Pericardium fibroblast (primary cell): Measurements from ENCODE around the gene NDUFS5. TPM values are rescaled to one million over a fixed set of nuclear protein-coding genes. Genes with fewer than 3 reads are reported as not detected.

Experiments
- total RNA-seq: library from RNA; depleted of rRNA; stranded (reverse); fragments of >200 nt; gene quantifications from 2 replicates; pipeline ENCODE4 v1.2.3, GENCODE V29; 2015

The NDUFS5 gene
- total RNA-seq = 275 and 311 TPM in 2 replicates

GRCh38 chr1:39026051-39026865 lies at the start of gene NDUFS5:
NDUFS5 (plus strand) TSS chr1:39026350; CDS start chr1:39028725, 2,375 bp downstream.

GRCh38 chr1:38990738-38991637 lies 35.2 kb upstream of the NDUFS5 start, which contains the start of gene AKIRIN1:
AKIRIN1 (plus strand) TSS chr1:38991276; CDS start chr1:38991381, 105 bp downstream.

Other genes starting within 250 kb of the NDUFS5 start
- gene RRAGC, start 166.6 kb upstream of the NDUFS5 start, total RNA-seq = 17.2 and 19.9 TPM in 2 replicates
- gene MYCBP, start 153.0 kb upstream of the NDUFS5 start, total RNA-seq = 7.7 and 12.5 TPM in 2 replicates
- gene GJA9, start 144.8 kb upstream of the NDUFS5 start, total RNA-seq = not detected in 2 replicates
- under 0.01 TPM in 1 of 2 replicates, not detected in the other for gene RHBDL2, start 84.5 kb upstream of the NDUFS5 start, total RNA-seq
- gene AKIRIN1, start 35.1 kb upstream of the NDUFS5 start, total RNA-seq = 40.3 and 49.5 TPM in 2 replicates
- 100 and 113 TPM in 2 replicates for gene MACF1, start 178.3 kb downstream of the NDUFS5 start, total RNA-seq